GM19463 (cell line): ENCODE measurements around the gene TAF11L4.
"Not testable (repeated sequence)": the region's sequence is repeated elsewhere in the genome, so short reads cannot be mapped to it uniquely, and the experiment has no call there.

Experiments
- ATAC-seq: cut with Tn5 transposase; IDR thresholded peaks from one replicate; pipeline ENCODE4 v1.9.1; 2021; ENCODE audit warnings: mild to moderate bottlenecking, moderate library complexity; ENCODE audit not compliant: unreplicated experiment

The TAF11L4 gene

DNA sequence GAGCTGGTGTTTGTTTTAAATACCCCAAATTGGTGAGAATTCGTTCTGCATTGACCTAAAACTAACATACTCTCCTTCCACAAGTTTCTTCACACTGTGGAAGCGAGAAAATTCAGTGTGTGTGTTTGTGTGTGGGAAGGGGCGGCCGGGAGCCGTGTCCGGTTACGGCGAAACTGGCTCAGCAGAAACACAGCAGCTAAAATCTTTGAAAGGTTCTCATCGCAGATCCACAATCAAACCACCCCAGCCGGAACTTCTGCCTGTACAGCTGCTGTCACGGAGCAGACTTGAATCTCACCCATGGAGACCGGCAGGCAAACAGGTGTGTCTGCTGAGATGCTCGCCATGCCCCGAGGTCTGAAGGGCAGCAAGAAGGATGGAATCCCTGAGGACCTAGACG lies at the start of gene TAF11L4:
Gene TAF11L4, plus strand, starts transcription at position 301 of the 400 bp plus-strand sequence.
- not testable (repeated sequence) for ATAC-seq

DNA sequence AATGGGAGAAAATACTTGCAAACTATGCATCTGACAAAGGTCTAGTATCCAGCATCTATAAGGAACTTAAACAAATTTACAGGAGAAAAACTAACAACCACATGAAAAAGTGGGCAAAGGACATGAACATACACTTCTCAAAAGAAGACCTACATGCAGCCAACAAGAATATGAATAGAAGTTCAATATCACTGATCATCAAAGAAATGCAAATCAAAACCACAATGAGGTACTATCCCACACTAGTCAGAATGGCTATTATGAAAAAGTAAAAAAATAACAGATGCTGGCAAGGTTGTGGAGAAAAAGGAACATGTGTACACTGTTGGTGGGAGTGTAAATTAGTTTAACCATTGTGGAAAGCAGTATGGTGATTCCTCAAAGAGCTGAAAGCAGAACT lies 46.5 kb upstream of the TAF11L4 start:
- ATAC-seq, result not testable (repeated sequence)

DNA sequence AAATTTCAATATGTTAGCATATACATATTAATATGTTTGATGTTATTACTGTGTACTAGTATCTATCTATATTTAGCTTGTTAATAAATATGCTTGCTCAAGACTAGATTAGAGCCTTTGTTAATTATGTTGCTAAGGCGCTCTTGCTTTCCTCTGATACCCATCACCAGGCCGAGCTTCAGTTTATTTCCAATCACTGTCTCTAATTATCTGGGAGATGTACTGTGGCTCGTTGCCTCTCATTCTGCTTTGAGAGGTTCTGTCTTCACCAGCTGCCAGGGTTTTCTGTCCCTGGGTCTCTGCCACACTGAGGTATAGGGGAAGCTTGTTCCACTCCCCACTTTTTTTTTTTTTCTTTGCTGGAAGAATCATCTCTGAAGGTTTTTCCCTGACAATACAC lies 44.6 kb upstream of the TAF11L4 start:
- no peak for ATAC-seq

DNA sequence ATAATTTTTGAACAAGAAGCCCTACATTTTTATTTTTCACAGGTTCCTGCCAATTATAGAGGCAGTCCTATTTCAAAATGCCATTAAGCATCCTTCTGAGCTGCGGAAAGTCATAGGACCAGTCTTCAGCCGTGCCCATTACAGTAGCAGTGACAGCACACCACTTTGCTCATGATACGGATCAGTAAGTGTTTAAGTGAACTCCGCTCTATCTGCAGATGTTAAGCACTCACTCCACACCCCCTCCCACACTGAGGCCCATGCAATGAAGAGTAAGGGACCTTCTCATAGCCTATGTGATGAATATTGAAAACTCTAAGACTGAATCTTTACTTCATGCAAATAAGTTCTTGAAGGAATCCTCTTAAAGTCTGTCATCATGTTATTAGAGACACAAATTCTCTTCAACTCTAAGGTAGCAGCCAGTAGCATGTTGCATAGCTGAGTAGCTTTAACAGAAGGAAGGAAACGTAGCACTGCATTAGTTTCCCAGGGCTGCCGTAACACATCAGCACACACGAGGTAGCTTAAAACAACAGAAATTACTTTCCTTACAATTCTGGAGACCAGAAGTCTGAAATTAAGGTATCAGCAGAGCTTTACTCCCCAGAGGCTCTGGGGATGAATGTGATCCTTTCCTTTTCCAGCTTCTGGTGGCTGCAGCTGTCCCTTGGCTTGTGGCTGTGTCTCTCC lies 43.9 kb upstream of the TAF11L4 start:
- no peak for ATAC-seq

DNA sequence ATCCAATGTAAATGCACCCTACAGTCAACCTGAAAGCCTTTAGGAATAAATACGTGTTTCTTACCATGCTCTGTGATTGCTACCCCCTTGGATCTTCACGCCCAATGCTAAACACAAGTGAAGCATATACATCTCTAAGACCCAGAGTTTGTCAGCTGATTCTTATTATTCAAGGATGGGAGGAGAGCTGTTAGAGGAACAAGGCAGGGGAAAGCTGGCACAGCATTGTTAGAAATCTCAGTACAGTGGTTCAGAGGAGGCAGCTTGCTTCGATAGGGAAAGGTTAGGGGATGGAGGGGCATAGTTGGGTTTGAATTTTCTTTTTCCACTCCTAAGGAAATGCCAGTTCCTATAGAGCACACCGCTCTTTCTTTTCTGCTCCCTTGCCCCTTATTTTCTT lies 40.2 kb upstream of the TAF11L4 start:
- no peak for ATAC-seq

DNA sequence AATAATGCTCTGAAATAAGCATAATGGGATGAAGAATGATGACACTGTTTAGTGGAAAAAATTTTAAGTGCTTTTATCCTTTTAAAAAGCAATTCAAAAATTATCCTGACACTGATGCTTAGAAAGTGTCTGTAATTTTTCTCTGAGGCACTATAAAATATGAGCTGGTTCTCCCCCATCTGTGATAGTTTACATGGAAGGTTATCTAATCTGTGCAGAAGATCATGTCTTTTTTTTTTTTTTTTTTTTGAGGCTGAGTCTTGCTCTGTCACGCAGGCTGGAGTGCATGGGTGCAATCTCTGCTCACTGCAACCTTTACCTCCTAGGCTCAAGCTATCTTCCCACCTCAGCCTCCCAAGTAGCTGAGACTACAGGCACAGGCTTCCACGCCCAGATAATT lies 38.8 kb upstream of the TAF11L4 start:
- ATAC-seq, result no peak

DNA sequence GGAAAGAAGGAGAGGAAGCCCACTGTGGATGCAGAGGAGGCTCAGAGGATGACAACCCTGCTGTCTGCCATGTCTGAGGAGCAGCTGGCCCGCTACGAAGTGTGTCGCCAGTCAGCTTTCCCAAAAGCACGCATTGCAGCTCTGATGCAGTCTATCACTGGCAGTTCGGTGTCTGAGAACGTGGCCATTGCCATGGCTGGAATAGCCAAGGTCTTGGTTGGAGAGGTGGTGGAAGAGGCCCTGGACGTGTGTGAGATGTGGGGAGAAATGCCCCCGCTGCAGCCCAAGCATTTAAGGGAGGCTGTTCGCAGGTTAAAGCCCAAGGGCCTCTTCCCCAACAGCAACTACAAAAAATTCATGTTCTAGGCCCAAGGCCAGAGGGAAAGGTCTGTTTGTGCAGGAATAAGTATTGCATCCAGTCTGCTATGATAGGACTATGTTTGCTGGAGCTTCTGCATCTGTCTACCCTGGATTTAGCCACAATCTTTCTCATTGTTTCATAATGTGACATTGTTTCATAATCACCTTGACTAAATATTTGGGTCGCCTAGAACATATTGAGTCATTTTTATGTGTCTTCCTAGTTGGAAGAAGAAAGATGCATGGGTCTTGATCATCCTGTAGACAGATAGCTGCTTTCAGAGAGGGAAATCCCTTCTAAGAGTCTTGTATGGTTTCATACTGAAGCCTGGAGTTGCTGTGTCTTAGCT lies 35.0 kb upstream of the TAF11L4 start:
- ATAC-seq, result not testable (repeated sequence)

DNA sequence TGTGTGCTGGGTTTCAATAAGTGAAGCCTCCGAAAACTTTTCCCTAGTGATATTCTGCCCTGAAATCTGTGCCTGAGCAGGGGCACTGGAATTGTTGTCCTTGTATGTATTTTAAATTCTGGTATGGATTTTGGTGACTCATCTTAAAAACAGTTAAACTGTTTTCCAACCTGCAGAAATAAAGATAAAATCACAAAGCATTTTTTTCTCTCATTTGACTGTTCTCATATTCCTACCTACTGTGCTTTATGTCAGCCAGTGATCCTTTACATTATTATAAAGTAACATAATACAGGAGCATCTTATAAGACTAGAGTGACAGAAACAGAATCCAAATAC lies 34.5 kb upstream of the TAF11L4 start:
- no peak for ATAC-seq

DNA sequence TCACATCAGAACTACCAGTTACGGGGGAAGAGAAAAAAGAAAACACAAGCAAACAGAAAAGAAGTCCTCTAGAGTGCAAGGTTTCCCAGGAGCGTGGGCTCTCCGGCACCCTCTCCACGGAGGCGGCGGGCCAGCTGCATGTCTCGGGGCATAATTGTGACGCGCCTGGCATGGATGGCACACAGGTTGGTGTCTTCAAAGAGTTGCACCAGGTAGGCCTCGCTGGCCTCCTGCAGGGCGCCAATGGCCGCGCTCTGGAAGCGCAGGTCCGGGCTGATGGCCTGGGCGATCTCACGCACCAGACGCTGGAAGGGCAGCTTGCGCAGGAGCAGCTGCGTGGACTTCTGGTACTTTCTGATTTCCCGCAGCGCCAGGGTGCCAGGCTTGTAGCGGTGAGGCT lies 30.3 kb upstream of the TAF11L4 start:
- not testable (repeated sequence) for ATAC-seq

DNA sequence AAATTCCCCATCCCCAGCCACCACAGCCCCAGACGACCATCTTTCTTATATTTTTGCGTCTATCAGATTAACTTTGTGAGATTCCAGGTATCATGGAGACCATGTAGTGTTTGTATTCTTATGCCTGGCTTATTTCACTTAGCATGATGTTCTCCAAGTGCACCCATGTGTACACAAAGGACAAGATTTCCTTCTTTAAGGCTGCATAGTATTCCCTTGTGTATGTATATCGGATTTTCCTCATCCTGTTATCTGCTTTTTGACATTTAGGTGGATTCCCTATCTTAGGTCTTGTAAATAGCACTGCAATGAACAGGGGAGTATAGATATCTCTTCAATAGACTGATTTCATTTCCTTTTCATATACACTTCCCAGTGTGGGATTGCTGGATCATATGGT lies 28.8 kb upstream of the TAF11L4 start:
- ATAC-seq, result no peak

DNA sequence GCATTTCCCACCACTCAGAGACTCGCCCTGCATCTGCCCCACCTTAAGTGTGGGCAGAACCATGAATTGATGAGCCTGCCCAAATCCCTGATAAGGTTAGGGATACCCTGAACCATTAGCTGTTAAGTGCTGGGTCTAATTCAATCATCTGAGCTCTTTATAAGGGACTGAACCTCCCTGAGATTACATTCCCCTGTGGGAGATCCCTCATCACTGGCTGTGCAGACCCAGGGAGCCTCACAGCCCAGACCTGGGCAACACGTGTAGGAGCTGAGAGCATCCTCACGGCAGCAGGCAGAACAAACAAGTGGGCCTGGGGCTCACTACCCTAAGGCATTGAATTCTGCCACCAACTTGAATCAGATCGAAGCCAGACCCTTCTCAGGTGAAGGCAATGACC lies 24.2 kb upstream of the TAF11L4 start:
- ATAC-seq, result no peak

DNA sequence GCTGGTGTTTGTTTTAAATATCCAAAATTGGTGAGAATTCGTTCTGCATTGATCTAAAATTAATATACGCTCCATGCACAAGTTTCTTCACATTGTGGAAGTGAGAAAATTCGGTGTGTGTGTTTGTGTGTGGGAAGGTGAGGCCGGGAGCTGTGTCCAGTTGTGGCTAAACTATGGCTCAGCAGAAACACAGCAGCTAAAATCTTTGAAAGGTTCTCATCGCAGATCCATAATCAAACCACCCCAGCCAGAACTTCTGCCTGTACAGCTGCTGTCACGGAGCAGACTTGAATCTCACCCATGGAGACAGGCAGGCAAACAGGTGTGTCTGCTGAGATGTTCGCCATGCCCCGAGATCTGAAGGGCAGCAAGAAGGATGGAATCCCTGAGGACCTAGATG lies 23.7 kb upstream of the TAF11L4 start, which contains the start of gene TAF11L2:
Gene TAF11L2, plus strand, starts transcription at position 301 of the 400 bp plus-strand sequence.
- not testable (repeated sequence) for ATAC-seq

DNA sequence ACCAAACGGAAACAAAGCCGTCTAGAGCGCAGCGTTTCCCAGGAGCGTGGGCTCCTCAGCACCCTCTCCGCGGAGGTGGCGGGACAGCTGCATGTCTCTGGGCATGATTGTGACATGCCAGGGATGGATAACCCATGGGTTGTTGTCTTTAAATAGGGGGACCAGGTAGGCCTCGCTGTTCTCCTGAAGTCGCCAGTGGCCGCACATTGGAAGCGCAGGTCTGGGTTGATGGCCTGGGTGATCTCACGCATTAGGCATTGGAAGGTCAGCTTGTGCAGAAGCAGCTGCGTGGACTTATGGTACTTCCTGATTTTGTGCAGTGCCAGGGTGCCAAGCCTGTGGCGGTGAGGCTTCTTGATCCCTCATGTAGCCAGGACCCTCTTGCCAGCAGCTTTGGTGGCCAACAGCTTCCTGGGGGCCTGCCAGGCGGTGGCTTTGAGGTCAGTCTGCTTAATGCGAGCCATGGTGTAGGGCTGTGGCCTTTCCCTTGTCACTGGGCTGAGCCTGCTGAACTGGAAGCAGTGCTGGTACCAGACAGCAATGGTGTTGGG lies 9.8 kb upstream of the TAF11L4 start:
- no peak for ATAC-seq

DNA sequence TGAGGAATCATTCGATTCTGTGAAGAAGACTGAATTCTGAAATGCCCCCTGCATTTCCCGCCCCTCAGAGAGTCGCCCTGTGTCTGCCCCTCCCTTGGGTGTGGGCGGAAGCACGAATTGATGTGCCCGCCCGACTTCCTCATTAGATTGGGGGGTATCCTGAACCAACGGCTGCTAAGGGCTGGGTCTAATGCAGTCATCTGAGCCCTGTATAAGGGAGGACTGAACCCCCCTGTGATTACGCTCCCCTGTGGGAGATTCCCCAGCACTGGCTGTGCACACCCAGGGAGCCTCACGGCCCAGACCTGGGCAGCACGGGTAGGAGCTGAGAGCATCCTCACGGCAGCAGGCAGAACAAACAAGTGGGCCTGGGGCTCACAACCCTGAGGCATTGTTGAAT lies 4.1 kb upstream of the TAF11L4 start:
- not testable (repeated sequence) for ATAC-seq

DNA sequence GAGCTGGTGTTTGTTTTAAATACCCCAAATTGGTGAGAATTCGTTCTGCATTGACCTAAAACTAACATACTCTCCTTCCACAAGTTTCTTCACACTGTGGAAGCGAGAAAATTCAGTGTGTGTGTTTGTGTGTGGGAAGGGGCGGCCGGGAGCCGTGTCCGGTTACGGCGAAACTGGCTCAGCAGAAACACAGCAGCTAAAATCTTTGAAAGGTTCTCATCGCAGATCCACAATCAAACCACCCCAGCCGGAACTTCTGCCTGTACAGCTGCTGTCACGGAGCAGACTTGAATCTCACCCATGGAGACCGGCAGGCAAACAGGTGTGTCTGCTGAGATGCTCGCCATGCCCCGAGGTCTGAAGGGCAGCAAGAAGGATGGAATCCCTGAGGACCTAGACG lies 3.5 kb upstream of the TAF11L4 start, which contains the start of gene TAF11L3:
Gene TAF11L3, plus strand, starts transcription at position 301 of the 400 bp plus-strand sequence.
- not testable (repeated sequence) for ATAC-seq

DNA sequence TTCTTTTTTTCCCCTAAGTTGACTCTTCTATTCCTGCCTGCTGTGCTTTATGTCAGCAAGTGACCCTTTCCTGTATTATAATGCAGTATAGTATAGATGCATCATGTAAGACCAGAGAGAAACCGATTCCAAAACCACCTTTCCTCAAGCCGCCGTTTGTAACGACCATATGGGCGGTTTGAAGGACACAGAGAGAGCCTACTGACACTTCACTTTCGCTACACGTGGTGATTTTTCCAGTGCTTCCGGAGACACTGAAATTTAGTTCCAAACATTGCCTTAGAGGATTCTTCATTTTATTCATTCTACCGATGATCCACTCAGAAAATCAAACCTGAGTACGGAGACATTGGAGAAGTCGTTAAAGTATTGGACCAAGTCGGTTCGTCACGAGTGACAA lies 2.1 kb upstream of the TAF11L4 start:
- not testable (repeated sequence) for ATAC-seq

DNA sequence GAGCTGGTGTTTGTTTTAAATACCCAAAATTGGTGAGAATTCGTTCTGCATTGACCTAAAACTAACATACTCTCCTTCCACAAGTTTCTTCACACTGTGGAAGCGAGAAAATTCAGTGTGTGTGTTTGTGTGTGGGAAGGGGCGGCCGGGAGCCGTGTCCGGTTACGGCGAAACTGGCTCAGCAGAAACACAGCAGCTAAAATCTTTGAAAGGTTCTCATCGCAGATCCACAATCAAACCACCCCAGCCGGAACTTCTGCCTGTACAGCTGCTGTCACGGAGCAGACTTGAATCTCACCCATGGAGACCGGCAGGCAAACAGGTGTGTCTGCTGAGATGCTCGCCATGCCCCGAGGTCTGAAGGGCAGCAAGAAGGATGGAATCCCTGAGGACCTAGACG lies 3.3 kb downstream of the TAF11L4 start, which contains the start of gene TAF11L5:
Gene TAF11L5, plus strand, starts transcription at position 301 of the 400 bp plus-strand sequence.
- not testable (repeated sequence) for ATAC-seq

DNA sequence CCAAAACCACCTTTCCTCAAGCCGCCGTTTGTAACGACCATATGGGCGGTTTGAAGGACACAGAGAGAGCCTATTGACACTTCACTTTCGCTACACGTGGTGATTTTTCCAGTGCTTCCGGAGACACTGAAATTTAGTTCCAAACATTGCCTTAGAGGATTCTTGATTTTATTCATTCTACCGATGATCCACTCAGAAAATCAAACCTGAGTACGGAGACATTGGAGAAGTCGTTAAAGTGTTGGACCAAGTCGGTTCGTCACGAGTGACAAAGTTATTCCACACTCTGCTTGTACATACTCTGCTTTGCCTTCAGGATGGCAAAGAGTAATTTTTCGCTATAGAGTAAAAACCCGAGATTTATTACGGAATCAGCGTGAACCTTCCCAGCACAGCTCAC lies 4.9 kb downstream of the TAF11L4 start:
- not testable (repeated sequence) for ATAC-seq

DNA sequence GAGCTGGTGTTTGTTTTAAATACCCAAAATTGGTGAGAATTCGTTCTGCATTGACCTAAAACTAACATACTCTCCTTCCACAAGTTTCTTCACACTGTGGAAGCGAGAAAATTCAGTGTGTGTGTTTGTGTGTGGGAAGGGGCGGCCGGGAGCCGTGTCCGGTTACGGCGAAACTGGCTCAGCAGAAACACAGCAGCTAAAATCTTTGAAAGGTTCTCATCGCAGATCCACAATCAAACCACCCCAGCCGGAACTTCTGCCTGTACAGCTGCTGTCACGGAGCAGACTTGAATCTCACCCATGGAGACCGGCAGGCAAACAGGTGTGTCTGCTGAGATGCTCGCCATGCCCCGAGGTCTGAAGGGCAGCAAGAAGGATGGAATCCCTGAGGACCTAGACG lies 6.8 kb downstream of the TAF11L4 start, which contains the start of gene TAF11L6:
Gene TAF11L6, plus strand, starts transcription at position 301 of the 400 bp plus-strand sequence.
- ATAC-seq, result not testable (repeated sequence)
